GM08714 (cell line): Measurements from ENCODE around the gene AOPEP.

Experiments used
- H3K4me3 ChIP-seq: fragments of 200-500 bp; sonication (Bioruptor generic); 2 replicates; pipeline ENCODE4 v1.5.1; 2014; ENCODE audit warnings: mild to moderate bottlenecking, low read length, inconsistent platforms
- ZNF274 ChIP-seq: IDR thresholded peaks from 2 replicates; pipeline ENCODE4 v1.6.1; 2012; ENCODE audit warnings: mild to moderate bottlenecking, low read depth, low read length

Gene AOPEP

DNA sequence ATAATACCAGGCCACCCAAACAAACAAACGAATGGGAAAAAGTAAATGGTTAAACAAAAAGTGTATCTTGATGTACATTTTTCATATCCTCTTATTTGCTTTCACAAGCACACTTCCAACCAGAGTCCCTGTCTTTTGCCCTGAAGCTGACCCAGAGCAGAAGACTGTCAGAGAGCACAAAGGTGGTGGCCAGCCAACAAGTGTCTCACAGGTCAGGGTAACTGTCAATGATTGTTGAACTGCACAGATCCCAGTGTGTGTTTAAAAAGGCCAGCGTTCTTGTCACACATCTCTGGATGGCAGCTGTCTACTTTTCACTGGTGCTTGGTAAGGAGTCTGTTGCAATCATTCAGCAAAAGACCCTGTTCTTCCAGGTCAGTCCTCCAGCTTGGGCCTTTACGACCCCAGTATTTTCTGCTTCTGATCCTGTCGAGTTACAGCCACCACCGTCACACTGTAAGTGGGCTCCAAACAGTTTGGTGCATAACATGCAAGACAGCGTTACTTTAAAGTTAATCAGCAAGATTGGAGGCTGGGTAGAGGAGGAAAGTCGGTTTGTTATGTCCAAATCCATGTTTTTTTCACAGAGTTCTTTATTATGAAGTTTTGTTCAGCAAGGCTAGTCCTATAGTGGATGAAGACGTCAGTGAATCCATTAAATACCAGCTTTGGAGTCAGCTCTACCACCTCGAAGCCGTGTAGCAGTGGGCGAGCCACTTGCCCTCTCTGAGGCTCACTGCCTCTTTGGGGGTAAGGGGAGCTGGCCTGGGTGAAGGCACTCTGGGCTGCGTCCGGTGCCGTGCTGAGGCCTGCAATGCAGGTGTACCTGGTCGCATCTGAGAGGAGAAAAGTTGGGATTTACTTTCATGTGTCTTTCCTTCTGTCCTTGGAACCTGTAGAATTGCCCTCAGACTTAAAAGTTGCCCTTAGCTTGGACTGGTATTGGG, 265.7 kb downstream of the AOPEP start:
- no peak overlapping the region for H3K4me3 ChIP-seq
- TF ChIP-seq ZNF274, result no peak

DNA sequence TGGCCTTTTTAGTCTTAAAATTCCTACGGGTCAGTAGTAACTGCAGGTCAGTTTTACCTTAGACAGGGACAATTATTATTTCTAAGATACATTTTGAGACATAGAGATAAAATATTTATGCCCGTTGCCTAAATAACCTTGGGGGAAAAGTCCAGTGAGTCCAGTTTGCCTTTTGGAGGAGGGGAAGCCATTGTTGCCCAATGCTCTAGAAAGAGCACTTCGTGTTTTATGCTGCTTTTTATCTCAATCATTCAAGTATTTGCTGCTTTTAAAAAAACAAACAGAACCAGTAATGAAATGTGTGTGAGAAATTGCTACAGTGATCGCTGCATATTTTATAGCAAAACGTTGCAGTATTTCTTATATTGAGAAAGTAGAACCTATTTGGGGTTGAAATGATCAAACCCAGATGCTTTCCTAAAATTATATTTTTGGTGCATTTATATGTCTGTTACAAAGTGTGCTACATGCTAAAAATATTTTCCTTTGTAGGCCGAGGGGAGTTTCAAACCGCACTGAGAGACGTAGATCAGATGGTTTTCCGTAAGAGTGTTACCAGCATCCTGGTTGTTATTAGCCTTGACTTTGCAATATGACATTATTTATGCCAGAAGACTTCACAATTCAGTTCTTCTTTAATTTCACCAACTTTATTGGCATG, 266.8 kb downstream of the AOPEP start:
- TF ChIP-seq ZNF274, result no peak
- H3K4me3 ChIP-seq, result no peak overlapping the region

DNA sequence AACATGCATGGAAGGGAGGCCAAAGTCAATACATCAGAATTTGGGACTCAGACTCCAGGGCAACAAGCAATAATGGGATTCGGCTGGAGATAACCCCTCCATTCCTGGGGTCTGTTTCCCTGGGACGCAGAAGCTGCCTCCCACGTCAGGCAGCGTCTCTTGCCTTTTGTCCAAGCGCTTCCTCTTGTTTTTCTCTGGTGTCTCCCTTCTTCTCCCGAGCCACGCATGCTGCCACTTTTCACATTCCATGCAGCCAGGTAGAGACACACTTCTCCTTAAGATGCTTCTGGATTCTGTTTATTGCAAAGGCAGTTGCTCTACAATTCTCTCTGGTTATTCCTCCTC, 267.3 kb downstream of the AOPEP start:
- TF ChIP-seq ZNF274, result no peak
- H3K4me3 ChIP-seq, result no peak overlapping the region

DNA sequence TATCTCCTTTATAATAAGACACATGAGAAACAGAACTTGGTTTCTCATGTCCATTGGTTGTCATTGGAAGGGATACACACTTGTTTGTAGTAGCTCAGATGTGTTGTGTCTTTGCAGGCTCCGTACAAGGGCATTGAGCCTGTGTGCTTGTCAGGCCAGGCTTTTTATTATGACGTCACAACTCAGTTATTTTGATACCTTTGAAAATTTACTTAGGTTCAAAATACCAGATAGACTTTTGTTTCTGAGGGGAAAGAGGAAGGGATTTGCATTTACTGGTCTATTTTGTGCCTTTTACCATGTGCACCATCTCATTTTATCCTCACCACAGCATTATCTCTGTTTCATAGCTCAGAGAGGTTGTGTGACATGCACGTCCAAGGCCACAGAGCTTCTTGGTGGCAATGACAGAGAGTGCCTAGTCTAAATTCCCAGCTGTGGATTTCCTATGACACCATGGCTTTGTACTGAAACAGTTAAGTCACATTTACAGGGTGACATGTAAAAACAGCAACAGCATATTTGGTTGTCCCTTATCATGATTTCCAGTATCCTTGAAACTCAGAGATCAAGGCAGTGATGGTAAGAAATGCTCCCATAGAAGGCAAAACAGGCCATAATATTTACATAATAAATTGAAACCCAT, 268.7 kb downstream of the AOPEP start:
- TF ChIP-seq ZNF274, result no peak
- H3K4me3 ChIP-seq, result no peak overlapping the region

DNA sequence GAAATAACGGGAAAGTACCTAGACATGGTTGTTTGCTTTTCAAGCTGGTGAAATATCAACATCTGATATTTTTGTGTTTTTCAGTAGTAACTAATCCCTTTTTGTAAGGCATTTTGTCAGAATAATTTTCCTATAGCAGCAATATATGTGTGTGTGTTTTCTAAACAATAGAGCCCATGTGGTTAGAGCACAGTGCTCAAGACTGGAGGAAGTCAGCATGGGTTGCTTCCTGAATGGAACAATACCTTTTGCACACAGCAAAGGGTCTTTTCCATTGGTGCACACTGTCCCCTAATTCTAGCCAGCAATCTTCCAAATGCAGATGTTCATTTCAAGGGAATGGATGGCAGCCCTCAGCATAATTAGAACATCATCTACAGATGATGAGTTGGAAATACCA, 270.1 kb downstream of the AOPEP start:
- H3K4me3 ChIP-seq, result no peak overlapping the region
- no peak for TF ChIP-seq ZNF274

DNA sequence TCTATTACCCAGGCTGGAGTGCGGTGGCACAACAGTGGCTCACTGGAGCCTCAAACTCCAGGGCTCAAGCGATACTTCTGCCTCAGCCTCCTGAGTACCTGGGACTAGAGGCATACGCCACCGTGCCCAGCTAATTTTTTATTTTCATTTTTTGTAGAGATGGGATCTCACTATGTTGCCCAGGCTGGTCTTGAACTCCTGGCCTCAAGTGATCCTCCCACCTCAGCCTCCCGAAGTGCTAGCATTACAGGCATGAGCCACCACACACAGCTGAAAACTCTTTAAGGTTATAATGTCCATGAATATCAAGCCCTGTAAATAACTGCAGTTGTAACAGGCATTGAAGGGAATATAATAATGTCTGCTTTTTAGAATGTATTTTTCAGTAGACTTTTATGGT, 271.2 kb downstream of the AOPEP start:
- H3K4me3 ChIP-seq, result no peak overlapping the region
- TF ChIP-seq ZNF274, result no peak

DNA sequence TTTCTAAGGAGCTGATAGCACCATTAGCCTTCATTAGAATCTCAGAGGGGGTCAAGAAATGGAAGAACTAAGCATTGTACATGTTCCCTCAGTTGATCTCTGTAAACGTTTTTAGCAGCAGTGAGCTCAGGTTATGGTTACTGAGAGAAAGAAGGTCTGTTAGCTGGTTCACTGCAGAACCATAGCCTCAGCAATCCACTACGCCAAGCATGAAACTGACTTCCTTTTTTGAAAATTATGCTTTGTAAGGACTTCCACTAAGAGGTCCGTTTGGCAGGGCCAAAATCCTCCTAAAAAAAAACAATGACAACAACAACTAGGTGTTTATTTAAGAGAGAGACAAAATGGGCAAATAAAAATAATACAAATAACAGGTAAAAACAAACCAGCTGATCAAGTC, 273.3 kb downstream of the AOPEP start:
- no peak for TF ChIP-seq ZNF274
- no peak overlapping the region for H3K4me3 ChIP-seq

DNA sequence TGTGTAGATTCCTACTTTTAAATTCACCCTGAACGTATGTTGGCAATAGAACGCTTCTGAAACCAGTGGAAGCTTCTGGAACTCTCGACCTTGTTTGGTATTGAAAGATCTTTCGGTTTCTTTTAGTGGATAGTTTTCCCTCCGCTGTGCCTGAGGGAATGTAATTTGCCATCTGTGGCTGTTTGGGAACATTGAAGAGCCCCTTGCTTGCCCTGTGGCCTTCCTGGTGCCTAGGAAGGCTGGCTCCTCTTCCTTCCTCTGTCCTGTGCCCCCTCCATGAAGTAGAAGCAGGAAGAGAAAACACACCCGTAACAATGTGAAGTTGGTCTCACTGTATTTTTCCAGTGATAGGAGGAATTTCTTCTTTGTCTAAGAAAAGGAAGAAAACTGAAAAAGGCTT, 274.3 kb downstream of the AOPEP start:
- H3K4me3 ChIP-seq, result no peak overlapping the region
- no peak for TF ChIP-seq ZNF274

DNA sequence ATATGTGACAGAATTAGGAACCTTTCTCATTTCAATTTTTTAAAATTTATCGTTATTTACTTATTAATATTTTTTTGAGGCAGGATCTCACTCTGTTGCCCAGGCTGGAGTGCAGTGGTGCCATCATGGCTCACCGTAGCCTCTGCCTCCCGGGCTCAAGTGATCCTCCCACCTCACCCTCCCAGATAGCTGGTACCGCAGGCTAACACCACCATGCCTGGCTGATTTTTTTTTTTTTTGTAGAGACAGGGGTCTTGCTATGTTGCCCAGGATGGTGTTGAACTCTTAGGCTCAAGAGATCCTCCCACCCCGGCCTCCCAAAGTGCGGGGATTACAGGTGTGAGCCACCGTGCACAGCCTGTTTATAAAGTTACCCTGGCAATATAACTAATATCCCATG, 275.2 kb downstream of the AOPEP start:
- H3K4me3 ChIP-seq, result no peak overlapping the region
- no peak for TF ChIP-seq ZNF274

DNA sequence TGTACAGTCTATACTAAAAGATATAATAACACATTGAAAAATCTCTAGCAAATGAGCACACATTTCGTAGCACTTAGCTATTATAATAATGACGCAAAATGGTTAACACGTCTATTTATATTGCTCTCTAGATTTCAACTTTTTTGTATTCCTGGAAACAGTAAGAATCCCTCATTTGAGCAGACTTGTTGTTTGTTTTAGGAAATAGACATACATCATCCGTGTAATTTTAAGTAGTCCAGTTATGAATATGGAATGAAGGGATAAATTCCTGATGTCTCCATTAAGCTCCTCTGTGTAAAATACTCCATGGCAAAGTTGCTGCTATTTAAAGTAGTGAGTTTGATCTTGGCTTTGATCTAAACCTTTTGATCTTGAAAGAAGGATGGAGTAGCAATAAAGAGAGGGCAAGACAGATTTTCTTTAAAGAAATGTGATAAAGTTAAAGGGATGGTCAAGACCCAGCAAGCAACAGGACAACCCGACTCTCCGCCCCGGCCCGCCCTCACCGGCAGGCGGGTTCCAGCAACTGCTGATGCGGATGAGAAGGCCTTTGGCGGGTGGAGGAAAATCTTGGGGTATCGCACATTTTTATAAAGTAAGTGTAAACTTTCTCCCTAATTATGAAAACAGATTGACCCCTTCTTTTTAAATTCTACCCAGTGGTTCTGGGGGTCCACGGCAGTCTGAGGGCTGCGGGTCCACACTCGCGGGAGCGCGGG, 277.4 kb downstream of the AOPEP start:
- peak overlapping the region; percentile 93 for H3K4me3 ChIP-seq
- no peak for TF ChIP-seq ZNF274

DNA sequence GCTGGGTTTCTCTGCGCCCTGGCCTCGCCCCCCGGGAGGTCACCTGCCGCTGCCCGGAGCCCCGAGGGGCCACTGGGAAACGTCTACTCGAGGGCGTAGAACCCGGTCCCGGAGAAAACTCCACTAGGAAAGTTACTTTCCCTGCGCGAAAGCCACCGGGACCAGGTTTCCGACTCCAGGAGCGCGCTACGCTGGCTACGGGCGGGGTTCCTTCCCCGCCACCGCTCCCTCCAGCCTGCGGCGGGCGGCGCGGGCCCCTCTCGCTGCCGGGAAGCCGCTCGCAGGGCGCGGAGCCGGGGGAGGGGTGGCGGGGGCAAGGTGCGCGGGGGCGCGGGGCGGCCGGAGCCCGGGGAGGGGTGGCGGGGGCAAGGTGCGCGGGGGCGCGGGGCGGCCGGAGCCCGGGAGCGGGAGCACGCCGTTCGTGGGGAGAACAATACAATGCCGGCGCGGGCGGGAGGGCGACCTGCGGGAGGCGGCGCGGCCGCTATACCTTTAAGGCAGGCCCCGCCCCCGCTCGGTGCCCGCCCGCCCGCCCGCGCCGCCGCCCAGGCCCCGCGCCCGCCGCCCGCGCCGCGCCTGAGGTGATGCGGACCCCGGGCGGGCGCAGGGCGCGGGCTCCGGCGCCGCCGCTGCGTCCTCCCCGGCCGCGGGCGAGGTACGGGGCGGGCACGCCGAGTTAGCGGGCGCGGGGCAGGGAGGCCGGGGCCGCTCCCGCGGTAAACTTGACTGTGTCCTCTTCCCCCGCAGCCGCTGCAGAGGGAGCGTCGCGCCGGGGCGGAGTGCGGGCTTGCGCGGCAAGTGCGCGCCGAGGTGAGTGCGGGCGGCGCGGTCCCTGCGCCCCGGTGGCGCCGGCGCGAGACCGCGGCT, 278.1 kb downstream of the AOPEP start:
- no peak for TF ChIP-seq ZNF274
- peak overlapping the region; percentile 93 for H3K4me3 ChIP-seq

DNA sequence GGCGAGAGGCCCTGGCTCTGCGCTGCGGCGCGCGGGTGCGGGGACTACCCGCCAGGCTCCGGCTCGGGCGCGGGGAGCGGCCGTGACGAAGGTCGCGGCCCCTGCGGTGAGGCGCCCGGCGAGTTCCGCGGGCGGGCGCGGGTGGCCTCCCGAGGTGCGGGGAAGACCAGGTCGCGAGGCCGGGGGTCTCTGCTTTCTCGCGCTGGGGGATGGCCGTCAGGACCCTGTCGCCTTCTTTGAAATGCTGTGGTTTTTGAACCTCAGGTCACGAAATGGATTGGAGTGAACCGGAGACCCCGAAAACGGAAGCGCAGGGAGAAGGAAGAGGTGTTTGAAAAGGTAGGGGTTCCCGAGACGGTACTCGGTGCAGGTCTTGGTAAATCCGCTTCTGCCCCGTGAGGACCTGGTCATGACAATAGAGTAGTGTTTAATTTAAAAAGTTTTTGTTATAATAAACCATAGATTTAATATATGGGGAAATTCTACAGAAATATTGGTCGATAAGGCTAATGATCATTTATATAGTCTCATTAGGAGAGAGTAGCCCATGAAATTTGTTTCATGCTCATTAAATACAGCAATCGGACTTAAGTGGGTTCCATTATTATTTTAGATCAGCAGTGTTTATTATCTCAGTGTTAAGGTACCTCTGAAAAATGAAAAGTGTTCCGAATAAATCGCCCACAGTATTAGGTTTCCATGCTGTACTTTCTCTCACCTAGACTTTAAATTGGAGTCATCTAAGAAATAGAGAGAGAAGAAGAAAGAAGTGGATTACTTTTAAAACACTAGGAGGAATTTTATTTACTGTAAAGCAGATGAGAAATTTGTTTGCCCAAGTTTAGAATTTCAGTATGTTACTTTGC, 279.0 kb downstream of the AOPEP start:
- TF ChIP-seq ZNF274, result no peak
- peak overlapping the region; percentile 85 for H3K4me3 ChIP-seq
